NCI-H1694 treated with DMSO at 0.1 percent for 48 hours (cell line): ENCODE results near the gene KRT83.
A peak's percentile ranks its signal among the peaks of the same experiment; 100 is the strongest.
"Not testable (repeated sequence)": the region's sequence is repeated elsewhere in the genome, so short reads cannot be mapped to it uniquely, and the experiment has no call there.

Experiments used
- DNase-seq: peaks from one replicate; lab custom pipeline; 2025; lab: John Stamatoyannopoulos, UW

The KRT83 gene

DNA sequence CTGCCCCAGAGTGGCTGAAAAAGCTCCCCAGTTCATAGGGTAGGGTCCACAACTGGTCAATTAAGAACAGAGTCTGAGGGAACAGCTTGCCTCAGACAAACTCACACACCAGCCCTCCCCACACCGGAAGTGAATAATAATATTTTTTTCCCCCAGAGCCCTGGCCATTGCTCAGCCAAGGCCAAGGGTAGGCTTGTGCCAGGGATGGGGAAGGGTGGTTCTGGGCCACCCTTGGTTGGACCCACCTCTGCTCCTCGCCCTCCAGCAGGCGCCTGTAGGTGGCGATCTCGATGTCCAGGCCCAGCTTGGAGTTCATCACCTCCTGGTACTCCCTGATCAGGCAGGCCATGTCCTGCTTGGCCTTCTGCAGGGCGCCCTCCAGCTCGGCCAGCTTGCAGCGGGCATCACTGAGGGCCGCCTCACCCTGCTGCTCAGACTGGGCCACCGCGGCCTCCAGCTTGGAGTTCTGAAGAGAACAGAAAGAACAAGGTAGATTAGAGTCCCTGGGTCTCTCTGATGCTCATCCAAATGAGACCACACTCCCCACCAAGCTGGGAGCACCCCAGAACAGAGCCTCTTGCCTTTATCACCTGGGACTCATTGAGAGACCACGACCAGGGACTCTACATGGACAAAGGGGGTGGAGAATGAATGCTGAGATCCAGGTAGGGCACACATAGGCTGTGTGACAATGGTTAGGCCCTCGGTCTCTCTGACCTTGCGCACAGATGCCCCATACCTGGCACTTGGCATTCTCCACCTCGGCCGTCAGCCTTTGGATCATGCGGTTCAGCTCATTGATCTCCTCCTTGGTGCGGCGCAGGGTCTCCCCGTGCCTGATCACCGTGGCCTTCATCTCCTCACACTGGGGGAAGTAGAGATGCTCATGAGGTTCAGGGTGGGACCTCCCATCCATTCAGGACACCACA lies 34.1 kb downstream of the KRT83 start:
- not testable (repeated sequence) for DNase-seq

DNA sequence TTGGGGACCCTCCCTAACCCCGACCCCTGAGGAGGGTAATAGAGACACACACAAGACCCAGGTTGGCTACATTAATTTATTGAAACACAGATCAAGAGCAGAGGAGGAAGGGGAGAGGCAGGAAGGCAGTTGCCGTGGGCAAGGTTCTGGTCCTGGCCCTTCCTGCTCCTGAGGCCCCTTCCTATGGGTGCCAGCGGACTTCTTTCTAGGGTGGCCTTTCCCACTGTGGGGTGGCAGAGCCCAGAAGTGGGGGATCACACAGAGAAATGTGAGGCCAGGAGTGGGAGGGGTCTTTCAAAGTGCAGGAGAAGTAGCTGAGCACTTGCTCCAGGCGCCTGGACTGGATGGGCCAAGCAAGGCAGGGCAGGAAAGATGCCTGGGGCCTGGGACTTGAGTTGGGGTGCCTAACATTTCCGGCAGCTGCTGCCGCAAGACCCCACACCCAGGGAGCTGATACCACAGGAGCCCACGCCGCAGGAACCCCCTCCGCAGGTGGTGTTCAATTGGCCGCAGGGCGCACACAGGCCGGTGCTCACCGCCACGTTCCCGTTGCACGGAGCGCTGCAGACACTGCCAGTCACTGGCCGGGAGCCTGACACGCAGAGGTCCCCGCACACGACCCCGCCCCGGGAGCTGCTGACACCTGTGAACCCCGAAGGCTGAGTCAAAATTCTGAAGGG lies 35.2 kb downstream of the KRT83 start:
- no peak for DNase-seq

DNA sequence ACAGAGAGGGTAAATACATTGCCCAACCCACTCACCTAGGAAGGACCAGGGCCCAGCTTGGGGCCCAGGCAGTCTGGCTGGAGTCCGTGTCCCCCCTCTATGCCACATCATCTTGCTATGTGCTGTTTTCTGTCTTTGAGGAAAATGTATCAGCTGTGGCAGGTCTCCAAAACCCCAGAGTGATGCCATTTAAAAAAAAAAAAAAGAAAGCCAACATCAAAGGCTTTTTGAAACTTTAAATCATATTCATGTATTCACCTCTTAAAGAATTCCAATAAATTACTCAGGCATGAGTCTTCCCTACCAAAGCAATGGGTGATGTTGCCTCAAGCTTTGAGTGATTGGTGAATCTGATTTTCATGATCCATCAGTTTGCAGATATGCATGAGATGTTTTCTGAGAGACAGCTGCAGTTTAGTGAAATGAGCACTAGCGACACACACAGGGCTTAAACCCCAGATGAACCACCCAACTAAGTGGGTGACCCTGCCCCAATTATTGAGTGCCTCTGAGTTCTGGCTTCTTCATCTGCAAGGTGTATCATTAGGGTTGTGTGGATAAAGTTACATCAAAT lies 35.9 kb downstream of the KRT83 start:
- DNase-seq, result no peak

DNA sequence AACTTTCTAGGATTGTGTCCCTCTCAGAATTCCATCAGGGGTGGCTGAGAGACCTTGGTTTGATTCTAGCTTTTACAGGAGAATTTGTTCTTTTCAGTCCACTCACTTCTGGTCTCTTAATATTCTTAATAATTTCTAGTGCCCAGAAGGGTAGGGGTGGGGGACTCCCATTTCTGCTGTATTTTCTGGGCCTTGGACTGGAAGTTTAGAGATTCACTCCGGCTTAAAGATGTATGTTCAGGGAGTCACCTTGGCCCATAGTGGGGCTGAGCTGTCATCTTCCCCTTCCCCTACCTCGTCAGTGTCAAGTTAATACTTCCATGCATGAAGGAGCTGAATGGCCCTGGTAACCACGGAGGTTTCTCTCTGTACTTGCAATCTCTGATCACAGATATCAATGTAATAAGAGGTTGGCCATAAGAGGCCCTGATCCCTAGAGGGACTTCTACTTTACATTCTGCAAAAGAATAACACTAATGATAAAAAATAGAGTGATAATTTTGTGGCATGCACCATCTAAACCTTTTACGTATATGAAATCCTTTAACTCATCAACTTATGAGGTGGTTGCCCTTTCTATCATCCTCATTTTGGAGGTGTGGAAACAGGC lies 36.5 kb downstream of the KRT83 start:
- no peak for DNase-seq

DNA sequence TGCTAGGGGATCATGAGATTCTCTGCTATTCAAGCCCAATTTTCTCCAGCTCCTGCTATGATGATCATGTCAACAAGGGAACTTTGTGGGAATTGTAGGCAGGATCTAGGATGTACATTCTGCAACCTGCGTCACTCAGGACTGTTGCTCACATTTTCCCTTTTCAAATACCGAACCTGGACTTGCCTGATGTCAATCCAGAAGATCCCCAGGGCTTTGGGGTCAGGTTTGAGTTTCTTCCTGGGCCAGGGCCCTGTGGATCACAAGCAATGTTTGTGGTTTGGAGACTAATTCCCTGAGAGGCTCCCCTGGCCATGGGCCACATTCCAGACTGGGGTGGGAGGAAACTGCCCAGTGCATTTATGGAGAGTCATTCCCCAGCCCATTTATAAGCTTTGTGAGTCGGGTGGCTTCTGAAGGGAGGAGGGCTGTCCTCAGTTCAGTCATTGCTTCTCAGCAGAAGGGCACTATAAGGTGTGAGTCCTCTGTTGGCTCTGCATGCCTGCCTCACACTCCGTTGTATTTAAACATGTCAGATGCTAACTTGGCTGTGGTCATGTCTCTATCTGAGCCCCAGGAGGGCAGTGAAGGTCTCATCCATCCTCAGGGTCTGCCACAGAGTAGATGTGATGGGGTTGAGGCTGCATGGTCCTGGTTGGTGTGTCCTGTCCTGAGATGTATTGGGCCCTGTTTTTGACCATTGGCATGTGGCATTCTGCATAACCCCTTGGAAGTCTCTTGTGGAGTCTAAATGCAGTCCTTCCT lies 40.2 kb downstream of the KRT83 start:
- DNase-seq, result no peak

- no peak for DNase-seq
Observed at GRCh38 chr12:52280319-52280795, 40.8 kb downstream of the KRT83 start.

DNA sequence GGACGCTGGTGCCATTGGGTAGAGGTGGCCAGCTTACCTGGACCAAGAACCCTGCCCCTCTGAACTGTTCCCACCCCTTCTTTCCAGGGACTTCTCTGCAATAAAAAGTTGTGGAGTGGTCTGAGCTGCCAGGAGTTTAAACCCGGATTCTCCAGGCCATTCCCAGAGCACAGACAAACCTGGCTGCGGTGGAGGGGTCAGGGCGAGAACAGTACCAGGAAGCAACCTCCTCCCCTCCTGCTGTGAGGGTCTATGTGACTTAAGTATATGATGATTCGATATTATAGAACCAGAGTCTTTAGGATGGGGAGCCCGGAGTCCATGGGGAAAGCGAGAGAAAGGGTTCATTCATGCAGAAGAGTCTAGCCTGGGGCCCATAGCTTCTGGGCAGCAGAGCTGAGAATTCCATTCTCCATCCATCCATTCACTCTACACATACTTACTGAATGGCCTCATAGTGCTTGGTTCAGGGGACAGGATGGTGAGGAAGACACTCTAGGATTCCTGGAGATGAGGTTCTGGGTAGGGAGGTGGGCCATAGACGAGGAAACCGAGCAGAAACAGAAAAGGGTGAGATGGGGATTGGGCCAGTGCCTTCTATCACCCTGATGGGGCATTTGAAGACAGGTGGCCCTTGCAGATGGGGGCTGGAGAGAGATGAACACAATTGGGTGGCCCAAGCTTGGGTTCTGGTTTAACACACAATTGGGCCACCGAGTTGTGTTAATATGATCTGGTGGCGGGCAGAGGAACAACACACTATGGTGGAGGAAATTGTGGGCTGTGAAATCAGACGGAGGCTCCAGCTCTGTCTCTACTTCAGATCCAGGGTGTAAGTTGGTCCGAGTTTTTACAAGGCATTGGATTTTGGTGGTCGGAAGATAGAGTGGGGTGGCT lies 41.5 kb downstream of the KRT83 start:
- DNase-seq, result no peak

GRCh38 chr12:52278575-52279421 lies 42.4 kb downstream of the KRT83 start:
- DNase-seq, result peak; percentile 48

DNA sequence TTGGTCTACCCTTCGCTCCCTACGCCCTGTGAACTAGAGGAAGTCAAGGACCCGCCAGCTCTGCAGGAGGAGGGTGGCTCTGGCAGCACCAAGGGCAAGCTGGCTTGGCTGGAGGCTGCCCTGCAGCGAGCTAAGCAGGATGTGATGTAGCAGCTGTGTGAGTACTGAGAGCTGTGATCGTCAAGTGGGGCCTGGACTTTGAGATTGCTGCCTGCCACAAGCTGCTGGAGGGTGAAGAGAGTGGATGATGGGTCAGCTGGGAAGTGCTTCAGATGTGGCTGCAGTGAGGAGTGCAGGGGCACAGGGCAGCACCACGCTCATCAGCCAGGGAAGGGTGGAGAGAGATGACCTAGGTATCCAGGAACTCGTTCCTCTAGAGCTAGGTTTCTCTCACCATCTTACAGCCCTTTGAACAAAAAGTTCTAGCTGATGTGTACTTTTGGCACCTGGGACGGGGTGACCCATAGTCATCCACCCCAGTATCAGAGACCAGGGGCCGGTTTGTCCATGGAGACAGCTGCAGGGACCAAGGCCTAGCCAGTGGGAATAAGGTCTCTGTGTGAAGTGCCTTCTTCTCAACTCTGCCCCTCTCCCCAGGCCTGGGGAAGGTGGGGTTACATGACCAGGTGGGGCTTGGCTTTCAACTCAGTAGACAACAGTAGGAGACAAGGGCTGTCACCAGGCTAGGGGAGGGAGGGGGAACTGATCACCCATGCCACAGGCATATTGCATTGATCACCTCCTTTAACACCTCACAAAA lies 43.5 kb downstream of the KRT83 start:
- no peak for DNase-seq

DNA sequence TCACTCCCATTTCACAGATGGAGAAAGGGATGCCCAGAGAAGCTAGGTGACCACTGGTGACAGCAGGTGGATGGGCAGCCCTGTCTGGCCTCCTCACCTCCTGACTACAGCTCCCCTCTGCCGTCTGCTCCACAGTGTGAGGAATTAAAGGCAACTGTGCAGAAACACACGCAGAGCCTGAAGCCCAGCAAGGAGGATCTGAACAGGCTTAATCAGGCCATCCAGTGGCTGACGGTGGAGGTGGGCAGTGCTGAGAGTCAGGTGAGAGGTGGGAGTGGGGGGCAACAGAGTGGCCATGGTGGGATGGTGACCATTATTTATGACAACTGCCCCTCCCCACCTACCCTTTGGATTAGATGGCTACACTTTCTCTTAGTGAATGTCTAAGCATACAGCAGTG lies 45.5 kb downstream of the KRT83 start:
- no peak for DNase-seq

- DNase-seq, result no peak
Observed at GRCh38 chr12:52274521-52275120, 46.6 kb downstream of the KRT83 start, which contains the start of gene KRT86. Gene KRT86, plus strand, starts transcription at chr12:52274645. Its CDS starts 27,272 bp downstream, at chr12:52301917.

- DNase-seq, result no peak
Observed at GRCh38 chr12:52271158-52271557, 50.0 kb downstream of the KRT83 start.

DNA sequence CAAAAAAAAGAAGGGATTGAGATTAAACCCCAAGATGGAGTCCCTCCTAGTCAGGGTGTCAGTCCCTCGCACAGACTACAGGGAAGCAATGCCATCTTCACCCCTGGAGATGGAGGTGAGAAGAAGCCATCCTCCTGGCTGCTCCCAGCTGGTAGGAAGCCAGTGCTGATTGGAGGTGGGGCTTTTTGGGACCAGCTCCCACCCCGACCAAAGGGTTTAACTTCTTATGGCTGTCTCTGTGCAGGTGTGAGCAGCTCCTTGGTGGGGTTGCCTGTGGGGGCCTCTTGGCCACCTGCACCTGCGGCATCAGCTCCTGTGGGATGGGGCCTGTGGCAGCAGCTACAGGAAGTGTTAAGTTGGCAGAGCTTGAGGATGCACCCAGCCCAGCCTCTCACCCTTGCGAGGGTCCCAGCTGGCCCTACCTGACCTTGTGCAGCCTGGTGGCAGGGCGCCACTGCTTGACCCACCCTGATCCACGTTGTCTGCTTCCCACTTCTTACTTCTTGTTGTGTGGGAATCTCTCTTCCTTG lies 50.6 kb downstream of the KRT83 start:
- DNase-seq, result no peak

DNA sequence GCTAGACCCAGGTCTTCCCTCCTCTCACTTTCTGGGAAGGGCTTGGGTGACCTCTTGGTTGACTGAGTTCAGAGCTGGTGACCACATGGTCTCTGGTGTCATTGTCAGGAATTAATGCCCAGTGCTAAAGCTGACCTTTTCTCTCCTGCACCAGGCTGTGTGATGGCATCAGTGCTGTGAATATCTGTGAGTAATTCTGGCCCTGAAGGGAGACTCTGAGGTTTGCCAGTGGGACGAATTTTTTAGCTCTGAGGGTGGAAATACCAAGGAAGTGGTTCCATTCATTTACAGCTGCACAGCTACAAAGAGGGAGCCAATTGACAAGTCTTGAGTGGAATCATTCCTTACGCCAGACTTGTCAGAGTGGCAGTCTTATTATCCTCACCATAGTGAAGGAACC lies 53.0 kb downstream of the KRT83 start:
- DNase-seq, result no peak

GRCh38 chr12:52267699-52268098 lies 53.5 kb downstream of the KRT83 start:
- DNase-seq, result no peak

- DNase-seq, result no peak
Observed at GRCh38 chr12:52267266-52267665, 53.9 kb downstream of the KRT83 start.

DNA sequence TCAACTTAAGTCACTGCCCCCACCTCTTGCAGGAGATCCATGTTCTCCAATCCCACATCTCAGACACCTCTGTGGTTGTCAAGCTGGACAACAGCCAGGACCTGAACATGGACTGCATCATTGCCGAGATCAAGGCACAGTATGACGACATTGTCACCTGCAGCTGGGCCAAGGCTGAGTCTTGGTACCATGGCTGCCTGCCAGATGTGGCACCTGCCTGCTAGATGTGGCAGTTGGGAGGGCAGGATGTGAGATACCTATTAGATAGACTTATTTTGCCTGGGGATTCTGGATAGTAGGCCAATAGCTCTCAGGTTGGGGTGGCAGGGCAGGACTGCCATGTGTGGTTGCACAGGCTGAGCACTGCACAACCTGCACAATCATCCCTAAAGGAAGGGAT lies 54.7 kb downstream of the KRT83 start:
- no peak for DNase-seq

GRCh38 chr12:52264435-52264825 lies 56.8 kb downstream of the KRT83 start:
- no peak for DNase-seq
